GM12878 (cell line): Measurements from ENCODE around the gene GGPS1.

Experiments
- BHLHE40 ChIP-seq, 2 experiments: fragments of 450-650 bp in 1 of 2; IDR thresholded peaks; 2 replicates each; pipeline ENCODE4 v1.6.1; 2011 to 2017; ENCODE audit warnings: low read depth in 2 of 2, borderline replicate concordance in 1 of 2, improper control_type of control experiment in 1 of 2, low read length in 1 of 2, mild to moderate bottlenecking in 1 of 2
- CREB1 ChIP-seq: IDR thresholded peaks from 2 replicates; pipeline ENCODE4 v1.6.1; 2012; ENCODE audit warnings: low read depth, mild to moderate bottlenecking, inconsistent platforms
- CTCF ChIP-seq, 3 experiments: IDR thresholded peaks in 2 of 3; conservative IDR thresholded peaks in 1 of 3; 2 replicates each; pipeline ENCODE4 v1.5.1; 2011; ENCODE audit warnings: low read depth in 3 of 3, low read length in 3 of 3, mild to moderate bottlenecking in 3 of 3, control low read depth in 2 of 3, moderate library complexity in 2 of 3, inconsistent platforms in 1 of 3, mixed read lengths in 1 of 3; ENCODE audit not compliant: control insufficient read depth in 2 of 3, insufficient read depth in 1 of 3; ENCODE audit errors: extremely low read depth in 1 of 3
- GABPA ChIP-seq: IDR thresholded peaks from 2 replicates; pipeline ENCODE4 v1.6.1; 2014; ENCODE audit warnings: antibody characterized with exemption, low read depth, mild to moderate bottlenecking, inconsistent platforms
- RB1 ChIP-seq: fragments of 450-650 bp; formaldehyde crosslinking; IDR thresholded peaks from 2 replicates; pipeline ENCODE4 v1.6.1; 2017; ENCODE audit warnings: mild to moderate bottlenecking, borderline replicate concordance
- TAF1 ChIP-seq: IDR thresholded peaks from 2 replicates; pipeline ENCODE4 v1.6.1; 2011; ENCODE audit warnings: mild to moderate bottlenecking, low read depth, low read length, borderline replicate concordance
- ZNF24 ChIP-seq: fragments of 450-650 bp; IDR thresholded peaks from 2 replicates; pipeline ENCODE4 v1.6.1; 2017; ENCODE audit warnings: antibody characterized with exemption, mild to moderate bottlenecking
- ZNF592 ChIP-seq: fragments of 450-650 bp; IDR thresholded peaks from 2 replicates; pipeline ENCODE4 v1.6.1; 2017; ENCODE audit warnings: mild to moderate bottlenecking, moderate library complexity

GRCh38 chr1:235317168-235317567, 11.2 kb upstream of the GGPS1 start:
- TF ChIP-seq RB1 = no peak
- TF ChIP-seq CREB1 = no peak
- no peak for TF ChIP-seq CTCF (IDR thresholded peaks at IDR 0.05 in 2 of 3, conservative IDR thresholded peaks at IDR 0.05 in 1 of 3; ENCODE audit: control insufficient read depth in 2 of 3, extremely low read depth in 1 of 3, insufficient read depth in 1 of 3, low read depth in 3 of 3, low read length in 3 of 3)
- no peak for TF ChIP-seq GABPA
- TF ChIP-seq TAF1 = no peak
- no peak for TF ChIP-seq BHLHE40 (IDR thresholded peaks at IDR 0.05; ENCODE audit: borderline replicate concordance in 1 of 2, low read depth in 2 of 2, low read length in 1 of 2)
- no peak for TF ChIP-seq ZNF24
- no peak for TF ChIP-seq ZNF592
